HUES6 (cell line): ENCODE measurements around the gene ST7.

ENCODE experiments used
- H3K27ac ChIP-seq: 2 replicates; pipeline ENCODE4 v1.7.0; 2013; ENCODE audit warnings: low read depth, mild to moderate bottlenecking, low read length, inconsistent platforms
- H3K27me3 ChIP-seq: 2 replicates; pipeline ENCODE4 v1.6.1; 2013; ENCODE audit warnings: low read length; ENCODE audit not compliant: control insufficient read depth, insufficient read depth
- H3K36me3 ChIP-seq: 2 replicates; pipeline ENCODE4 v1.6.1; 2013; ENCODE audit warnings: low read length; ENCODE audit not compliant: control insufficient read depth, insufficient read depth
- H3K4me1 ChIP-seq: 2 replicates; pipeline ENCODE4 v1.6.1; 2013; ENCODE audit warnings: low read length; ENCODE audit not compliant: control insufficient read depth, insufficient read depth
- H3K4me3 ChIP-seq: 2 replicates; pipeline ENCODE4 v1.5.1; 2013; ENCODE audit warnings: low read depth, low read length
- H3K9ac ChIP-seq: one replicate; pipeline ENCODE4 v1.6.1; 2013; ENCODE audit warnings: mild to moderate bottlenecking, low read length
- H3K9me3 ChIP-seq: 2 replicates; pipeline ENCODE4 v1.6.1; 2013; ENCODE audit warnings: low read depth, low read length; ENCODE audit not compliant: control insufficient read depth, insufficient read depth

Gene ST7

DNA sequence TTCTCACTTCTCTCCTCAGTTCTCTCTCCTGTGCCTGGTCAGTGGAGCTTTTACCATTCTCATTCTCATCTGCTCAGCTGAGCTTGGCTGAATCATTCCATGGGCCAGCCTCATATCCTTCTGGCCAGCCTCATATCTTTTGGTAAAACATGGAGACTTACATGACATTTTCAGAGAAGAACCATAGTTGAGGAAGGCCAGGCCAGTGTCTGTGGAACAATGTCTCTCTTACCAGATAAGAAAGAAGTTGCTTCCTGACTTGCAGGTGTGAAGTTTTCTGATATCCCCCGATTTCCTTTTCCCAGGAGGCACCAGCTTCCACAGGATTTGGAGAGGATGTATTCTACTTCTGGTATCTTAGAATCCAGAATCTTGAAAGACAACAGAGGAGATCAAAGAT, 24.7 kb downstream of the ST7 start:
- Histone ChIP-seq H3K27me3 (no peaks in the 10 kb centered on the region), H3K27ac (no peak overlapping the region), H3K4me1 (no peaks in the 10 kb centered on the region)

DNA sequence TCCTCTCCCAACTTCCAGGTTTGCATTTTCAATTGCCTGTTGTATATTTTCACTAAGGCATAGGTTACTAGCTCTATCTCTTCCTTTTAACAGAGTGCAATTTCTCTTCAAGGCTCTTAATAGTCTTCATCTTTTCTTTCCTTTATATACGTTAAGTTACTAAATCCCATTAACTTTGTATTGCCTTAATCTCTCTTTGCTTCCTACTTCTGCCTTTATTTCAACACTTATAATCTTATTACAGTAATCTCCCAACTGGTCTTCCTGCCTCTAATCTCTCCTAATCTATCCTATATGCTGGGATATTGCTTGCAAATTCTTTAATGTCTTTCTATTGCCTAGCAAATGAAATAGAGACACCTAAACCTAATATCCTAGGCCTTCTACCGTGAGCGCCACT, 26.1 kb downstream of the ST7 start:
- Histone ChIP-seq H3K27me3 (no peaks in the 10 kb centered on the region), H3K9ac (no peak overlapping the region), H3K4me3 (no peak overlapping the region), H3K27ac (no peak overlapping the region), H3K9me3 (no peaks in the 10 kb centered on the region), H3K4me1 (no peaks in the 10 kb centered on the region), H3K36me3 (no peaks in the 10 kb centered on the region)

More for the DNA sequence above, 24.7 kb downstream of the ST7 start:
- H3K4me3 ChIP-seq = no peak overlapping the region
- no peaks in the 10 kb centered on the region for H3K9me3 ChIP-seq
- H3K9ac ChIP-seq = no peak overlapping the region
- no peaks in the 10 kb centered on the region for H3K36me3 ChIP-seq

DNA sequence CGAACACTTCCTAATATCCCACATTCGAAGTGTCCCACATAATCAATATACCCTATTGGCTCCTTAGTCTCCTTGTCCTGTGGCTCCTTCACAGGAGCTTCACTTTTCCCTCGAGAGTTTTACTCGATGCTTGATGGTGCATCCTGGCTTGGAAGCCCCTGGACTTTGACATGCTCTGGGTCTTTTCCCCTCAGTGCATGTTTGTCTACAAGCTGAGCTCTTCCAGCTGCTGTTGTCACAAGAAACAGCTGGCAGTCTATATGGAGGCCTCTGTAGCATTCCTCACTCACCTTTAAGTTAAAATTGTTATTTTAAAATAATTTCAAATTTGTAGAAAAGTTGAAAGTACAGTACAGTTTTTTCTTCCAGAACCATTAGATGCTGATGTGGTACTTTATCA, 27.1 kb downstream of the ST7 start:
- Histone ChIP-seq H3K27ac (no peak overlapping the region), H3K36me3 (no peaks in the 10 kb centered on the region), H3K4me1 (no peaks in the 10 kb centered on the region), H3K9me3 (no peaks in the 10 kb centered on the region), H3K27me3 (no peaks in the 10 kb centered on the region), H3K9ac (no peak overlapping the region), H3K4me3 (no peak overlapping the region)

DNA sequence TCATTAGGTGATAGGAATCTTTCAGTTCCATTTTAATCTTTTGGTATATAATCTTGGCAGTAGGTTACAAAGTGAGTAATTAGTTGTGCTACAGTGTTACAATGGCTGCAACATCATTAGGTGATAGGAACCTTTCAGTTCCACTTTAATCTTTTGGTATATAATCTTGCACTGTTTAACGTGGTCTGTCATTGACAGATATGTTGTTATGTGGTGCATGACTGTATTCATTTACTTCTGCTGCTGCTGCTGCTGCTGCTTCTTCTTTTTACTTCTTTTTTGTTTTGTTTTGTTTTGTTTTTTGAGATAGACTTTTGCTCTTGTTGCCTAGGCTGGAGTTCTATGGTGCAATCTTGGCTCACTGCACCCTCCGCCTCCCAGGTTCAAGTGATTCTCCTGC, 28.6 kb downstream of the ST7 start:
- no peak overlapping the region for H3K27ac ChIP-seq
- H3K36me3 ChIP-seq = no peaks in the 10 kb centered on the region
- H3K27me3 ChIP-seq = no peaks in the 10 kb centered on the region
- H3K4me3 ChIP-seq = no peak overlapping the region
- H3K9ac ChIP-seq = no peak overlapping the region
- H3K9me3 ChIP-seq = no peaks in the 10 kb centered on the region
- H3K4me1 ChIP-seq = no peaks in the 10 kb centered on the region

DNA sequence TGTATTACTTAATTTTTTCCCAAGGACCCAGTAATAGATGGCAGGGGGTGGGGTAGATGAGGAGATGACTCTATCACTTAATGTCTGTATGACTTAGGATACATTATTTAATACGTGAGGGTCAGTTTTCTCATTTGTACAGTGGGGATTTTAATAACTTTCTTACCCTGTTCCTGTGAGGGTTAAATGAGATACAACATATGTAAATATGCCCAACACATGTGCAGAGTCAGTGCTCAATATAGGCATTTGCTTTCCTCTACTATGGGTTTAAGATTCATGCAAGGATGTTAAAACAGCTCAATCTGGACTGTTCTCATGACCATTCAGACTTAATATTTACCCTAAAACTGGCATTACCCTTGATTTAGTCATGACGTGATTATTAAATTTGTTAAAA, 31.2 kb downstream of the ST7 start:
- Histone ChIP-seq H3K9ac (no peak overlapping the region), H3K36me3 (no peaks in the 10 kb centered on the region), H3K4me1 (no peaks in the 10 kb centered on the region), H3K27me3 (no peaks in the 10 kb centered on the region), H3K4me3 (no peak overlapping the region), H3K9me3 (no peaks in the 10 kb centered on the region), H3K27ac (no peak overlapping the region)

DNA sequence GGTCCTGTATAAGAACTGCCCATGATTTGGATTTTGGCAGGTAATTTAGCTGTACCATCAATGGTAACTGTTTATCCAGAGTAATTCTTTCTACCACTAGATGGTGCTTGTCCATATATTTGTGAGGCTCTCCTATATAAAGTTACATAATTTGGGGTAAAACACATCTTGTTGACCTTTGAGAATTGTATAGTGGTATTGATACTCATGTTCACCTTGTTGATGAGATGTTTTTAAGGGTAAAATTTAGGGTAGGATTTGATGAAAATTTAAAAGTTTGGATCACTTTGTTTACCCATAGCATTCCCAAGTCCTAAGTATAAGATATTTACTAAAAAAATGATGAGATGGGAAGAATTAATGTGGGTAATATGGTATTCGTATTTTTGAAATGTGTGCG, 31.6 kb downstream of the ST7 start:
- Histone ChIP-seq H3K4me3 (no peak overlapping the region), H3K27ac (no peak overlapping the region), H3K4me1 (no peaks in the 10 kb centered on the region), H3K9me3 (no peaks in the 10 kb centered on the region), H3K9ac (no peak overlapping the region), H3K27me3 (no peaks in the 10 kb centered on the region), H3K36me3 (no peaks in the 10 kb centered on the region)

DNA sequence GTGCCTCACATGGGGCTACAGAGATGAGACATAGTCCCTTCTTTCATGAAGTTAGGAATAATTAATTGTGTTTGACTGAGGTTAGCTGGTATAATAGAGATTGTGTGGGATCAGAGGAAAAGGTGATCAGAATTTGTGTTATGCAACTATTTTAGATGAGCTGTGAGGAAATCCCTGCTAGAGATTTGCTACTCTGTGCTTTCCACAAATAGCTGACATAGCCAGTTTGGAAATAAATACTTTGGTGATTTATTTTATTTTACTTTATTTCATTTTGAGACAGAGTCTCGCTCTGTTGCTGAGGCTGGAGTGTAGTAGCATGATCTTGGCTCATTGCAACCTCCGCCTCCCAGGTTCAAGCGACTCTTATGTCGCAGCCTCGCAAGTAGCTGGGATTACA, 32.3 kb downstream of the ST7 start:
- Histone ChIP-seq H3K27ac (no peak overlapping the region), H3K4me3 (no peak overlapping the region), H3K27me3 (no peaks in the 10 kb centered on the region), H3K4me1 (no peaks in the 10 kb centered on the region), H3K9ac (no peak overlapping the region), H3K9me3 (peaks cover 3% of the 10 kb centered on the region; the same call in 1 of the 2 replicates), H3K36me3 (no peaks in the 10 kb centered on the region)

DNA sequence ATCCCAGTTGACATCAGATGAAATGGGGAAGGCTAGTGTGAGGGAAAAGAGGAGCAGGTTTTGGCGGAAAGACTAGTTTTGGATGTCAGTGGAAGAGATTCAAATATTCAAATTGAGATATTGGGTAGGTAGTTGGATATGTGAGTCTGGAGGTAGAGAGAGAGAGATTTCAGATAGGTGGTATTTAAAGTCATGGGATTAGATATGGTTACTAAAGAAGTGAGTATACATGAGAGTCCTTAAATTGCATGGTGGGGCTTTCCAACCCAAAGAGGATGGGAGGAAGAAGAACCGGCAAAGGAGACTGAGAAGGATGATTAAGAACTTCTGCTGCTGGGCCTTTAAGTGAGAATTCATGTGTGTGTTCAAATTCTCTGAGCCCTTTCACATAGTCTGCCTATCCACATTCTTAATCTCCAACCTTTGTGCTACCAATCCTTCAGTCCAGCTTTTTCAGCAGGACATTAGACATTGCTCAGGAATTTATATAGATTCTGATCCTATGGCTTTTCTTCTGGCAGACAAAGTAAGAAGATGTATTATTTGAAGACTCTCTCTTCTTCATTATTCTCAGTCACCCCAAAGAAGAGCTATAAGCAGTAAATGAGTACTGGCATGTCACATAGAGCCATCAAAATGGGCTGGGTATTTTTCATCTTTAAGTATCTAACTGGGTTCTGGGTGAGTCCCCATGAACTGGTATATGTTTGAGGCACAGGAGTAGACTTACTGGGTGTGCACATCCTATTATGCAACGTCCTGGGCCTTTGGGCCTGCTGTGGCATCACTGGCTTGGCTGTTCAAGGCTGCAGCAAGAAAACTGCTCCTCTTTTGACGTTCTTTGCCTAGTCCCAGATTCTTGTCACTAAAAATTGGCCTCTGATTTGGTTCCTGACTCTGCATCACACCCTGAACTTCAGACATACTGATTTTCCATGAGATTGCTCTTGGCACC, 33.6 kb downstream of the ST7 start:
- Histone ChIP-seq H3K27ac (no peak overlapping the region), H3K36me3 (no peaks in the 10 kb centered on the region), H3K9ac (no peak overlapping the region), H3K4me3 (no peak overlapping the region), H3K4me1 (no peaks in the 10 kb centered on the region), H3K27me3 (no peaks in the 10 kb centered on the region), H3K9me3 (peaks cover 16% of the 10 kb centered on the region)

DNA sequence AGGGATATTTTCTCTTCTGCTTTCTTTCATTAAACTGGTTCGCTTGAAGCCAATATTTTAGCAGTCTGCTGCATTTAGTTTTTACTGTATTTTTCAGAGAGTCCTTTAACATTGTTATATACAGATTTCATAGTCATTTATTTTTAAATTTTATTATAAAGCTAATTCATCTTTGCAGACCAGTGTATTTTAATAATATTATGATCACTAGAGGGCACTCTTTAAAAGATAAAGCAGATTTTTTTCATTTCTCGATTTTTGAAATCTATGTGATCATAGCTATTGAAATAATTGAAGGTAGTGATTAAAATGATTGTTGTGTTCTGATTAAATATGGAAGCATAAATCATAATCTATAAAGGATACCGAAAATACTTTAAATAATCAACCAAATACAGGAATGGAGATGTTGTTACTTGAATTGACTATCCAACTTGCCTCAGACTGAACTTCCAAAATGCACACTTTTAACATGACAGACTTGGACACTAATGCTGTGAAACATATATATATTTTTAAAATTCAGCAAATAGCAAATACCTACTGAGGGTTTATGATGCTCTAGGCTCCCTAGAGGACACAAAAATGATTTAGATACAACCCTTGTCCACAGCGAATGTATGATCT, 35.2 kb downstream of the ST7 start:
- H3K9ac ChIP-seq = no peak overlapping the region
- peaks cover 27% of the 10 kb centered on the region for H3K9me3 ChIP-seq
- no peak overlapping the region for H3K27ac ChIP-seq
- no peak overlapping the region for H3K4me3 ChIP-seq
- no peaks in the 10 kb centered on the region for H3K27me3 ChIP-seq
- no peaks in the 10 kb centered on the region for H3K4me1 ChIP-seq
- no peaks in the 10 kb centered on the region for H3K36me3 ChIP-seq

DNA sequence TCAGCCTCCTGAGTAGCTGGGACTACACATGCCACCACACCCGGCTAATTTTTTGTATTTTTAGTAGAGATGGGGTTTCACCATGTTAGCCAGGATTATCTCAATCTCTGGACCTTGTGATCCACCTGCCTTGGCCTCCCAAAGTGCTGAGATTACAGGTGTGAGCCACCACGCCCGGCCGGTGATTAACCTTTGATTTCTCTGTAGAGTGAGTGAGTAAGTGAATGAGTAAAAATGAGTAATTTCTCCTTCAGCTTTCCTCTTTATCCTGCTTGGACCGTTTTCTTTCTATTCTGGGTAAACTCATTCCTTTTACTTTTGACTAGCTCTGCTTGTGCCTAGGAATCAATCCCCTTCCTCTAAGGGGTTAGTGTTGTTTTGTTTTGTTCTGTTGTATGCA, 36.8 kb downstream of the ST7 start:
- Histone ChIP-seq H3K9me3 (peaks cover 27% of the 10 kb centered on the region), H3K36me3 (no peaks in the 10 kb centered on the region), H3K4me3 (no peak overlapping the region), H3K9ac (no peak overlapping the region), H3K4me1 (no peaks in the 10 kb centered on the region), H3K27me3 (no peaks in the 10 kb centered on the region), H3K27ac (no peak overlapping the region)

DNA sequence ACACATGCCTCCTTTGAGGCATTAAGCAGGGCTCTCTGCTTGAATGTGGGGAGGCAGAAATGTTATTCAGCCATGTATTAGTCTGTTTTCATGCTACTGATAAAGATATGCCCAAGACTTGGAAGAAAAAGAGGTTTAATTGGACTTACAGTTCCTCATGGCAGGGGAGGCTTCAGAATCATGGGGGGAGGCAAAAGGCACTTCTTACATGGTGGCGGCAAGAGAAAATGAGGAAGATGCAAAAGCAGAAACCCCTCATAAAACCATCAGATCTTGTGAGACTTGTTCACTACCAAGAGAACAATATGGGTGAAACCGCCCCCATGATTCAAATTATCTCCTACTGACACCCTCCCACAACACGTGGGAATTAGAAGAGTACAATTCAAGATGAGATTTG, 37.9 kb downstream of the ST7 start:
- H3K27me3 ChIP-seq = no peaks in the 10 kb centered on the region
- no peak overlapping the region for H3K27ac ChIP-seq
- no peak overlapping the region for H3K4me3 ChIP-seq
- peaks cover 27% of the 10 kb centered on the region for H3K9me3 ChIP-seq
- H3K36me3 ChIP-seq = no peaks in the 10 kb centered on the region
- no peaks in the 10 kb centered on the region for H3K4me1 ChIP-seq
- no peak overlapping the region for H3K9ac ChIP-seq
